AG04449 (cell line): ENCODE results near the gene VEZF1.
A peak's percentile ranks its signal among the peaks of the same experiment; 100 is the strongest.

ENCODE experiments used
- CTCF ChIA-PET: fragments of 350-600 bp; formaldehyde crosslinking; extraction: SDS; loops from one replicate; lab custom pipeline; 2021; ENCODE audit warnings: antibody characterized with exemption; lab: Yijun Ruan, JAX
- POLR2A ChIA-PET: fragments of 400-600, 350-600 bp; formaldehyde crosslinking; extraction: SDS; loops from one replicate; lab custom pipeline; 2020; ENCODE audit warnings: antibody characterized with exemption, inconsistent platforms; lab: Yijun Ruan, JAX
- DNase-seq: peaks from one replicate; pipeline ENCODE4 v3.0.0-alpha.2; 2010; ENCODE audit warnings: low read depth, low spot score
- H3K4me3 ChIP-seq: 2 replicates; pipeline ENCODE4 v1.5.1; 2011; ENCODE audit warnings: low read depth, mild to moderate bottlenecking, control low read depth, low read length
- CTCF ChIP-seq: IDR thresholded peaks from one replicate; pipeline ENCODE4 v1.5.1; 2011; ENCODE audit warnings: mild to moderate bottlenecking, moderate library complexity, low read length, control low read depth, inconsistent platforms; ENCODE audit not compliant: insufficient read depth; ENCODE audit errors: missing control alignments

VEZF1 gene

GRCh38 chr17:57987581-57988300 is at the start of gene VEZF1:
VEZF1 (minus strand) TSS chr17:57988254; CDS start chr17:57988111, 143 bp downstream.
- ChIA-PET POLR2A (interaction anchor here (0.6 to 2.5 kb wide), 14 partner anchors 20 to 151 kb away, joined by 3 to 14 read pairs (median 4); partner anchors contain the start of genes MRPS23 and SRSF1), CTCF (interaction anchor here (1.0 to 20.5 kb wide), 6 partner anchors 10 to 123 kb away, joined by 3 to 1361 read pairs (median 36); partner anchors contain the start of gene MRPS23)
- peak within 1 kb of the TSS; percentile 80 for H3K4me3 ChIP-seq
- no peak for TF ChIP-seq CTCF
- DNase-seq: no peak

- DNase-seq: no peak
- ChIA-PET CTCF (no interaction called here), POLR2A (no interaction called here)
- no peak overlapping the region for H3K4me3 ChIP-seq
- no peak for TF ChIP-seq CTCF
These were observed 44.8 kb upstream of the VEZF1 start for GRCh38 chr17:58032691-58033415.

GRCh38 chr17:58028578-58028977 is 40.5 kb upstream of the VEZF1 start:
- DNase-seq: no peak
- POLR2A ChIA-PET: no interaction called here

GRCh38 chr17:58020401-58020800 is 32.3 kb upstream of the VEZF1 start:
- CTCF ChIA-PET: no interaction called here
- DNase-seq: no peak
- POLR2A ChIA-PET: no interaction called here
- H3K4me3 ChIP-seq: no peak overlapping the region
- TF ChIP-seq CTCF: no peak

More at GRCh38 chr17:58028578-58028977, 40.5 kb upstream of the VEZF1 start:
- CTCF ChIA-PET: no interaction called here
- no peak overlapping the region for H3K4me3 ChIP-seq
- TF ChIP-seq CTCF: no peak

GRCh38 chr17:58019521-58019920 is 31.5 kb upstream of the VEZF1 start:
- POLR2A ChIA-PET: no interaction called here
- no peak for DNase-seq
- TF ChIP-seq CTCF: no peak
- CTCF ChIA-PET: no interaction called here
- H3K4me3 ChIP-seq: no peak overlapping the region

GRCh38 chr17:58019039-58019438 is 31.0 kb upstream of the VEZF1 start:
- TF ChIP-seq CTCF: no peak
- DNase-seq: no peak
- ChIA-PET CTCF (no interaction called here), POLR2A (no interaction called here)
- no peak overlapping the region for H3K4me3 ChIP-seq
